MM.1S (cell line): ENCODE results near the gene FBXL17.

ENCODE experiments used
- CTCF ChIP-seq: fragments of 300-600 bp; sonication (generic); IDR thresholded peaks from 2 replicates; pipeline ENCODE4 v1.5.1; 2016; ENCODE audit warnings: antibody characterized with exemption, low read length, mixed read lengths
- EZH2 ChIP-seq: fragments of 300-600 bp; sonication (generic); optimal IDR thresholded peaks from 2 replicates; pipeline ENCODE3; 2017; ENCODE audit warnings: low read depth, mild to moderate bottlenecking, antibody characterized with exemption, low read length, mixed read lengths

GRCh38 chr5:107929080-107929479 lies 452.8 kb downstream of the FBXL17 start:
- TF ChIP-seq CTCF (no peak), EZH2 (no peak)
